Measurements from ENCODE around the gene ZNF594.
"Not testable (repeated sequence)": the region's sequence is repeated elsewhere in the genome, so short reads cannot be mapped to it uniquely, and the experiment has no call there.

Gene ZNF594

DNA sequence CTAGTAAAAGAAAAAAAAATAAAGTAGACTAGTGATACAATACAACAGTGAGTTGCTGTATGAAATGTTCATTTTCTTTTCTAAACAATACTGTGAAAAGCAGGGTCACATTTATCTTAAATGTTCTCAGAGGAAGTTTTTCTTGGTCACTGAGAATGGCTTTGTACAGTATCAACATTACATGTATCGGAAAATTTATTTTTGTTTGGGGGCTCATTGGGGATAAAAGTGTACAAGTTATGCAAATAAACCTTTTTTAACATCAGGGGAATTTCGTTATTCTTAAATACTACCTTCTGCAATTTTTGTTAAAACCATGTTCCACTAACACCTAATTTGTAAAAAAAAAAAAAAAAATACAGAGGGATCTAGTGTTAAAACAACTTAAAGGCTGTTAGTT lies 8.7 kb upstream of the ZNF594 start:
- DNase-seq = no peak

DNA sequence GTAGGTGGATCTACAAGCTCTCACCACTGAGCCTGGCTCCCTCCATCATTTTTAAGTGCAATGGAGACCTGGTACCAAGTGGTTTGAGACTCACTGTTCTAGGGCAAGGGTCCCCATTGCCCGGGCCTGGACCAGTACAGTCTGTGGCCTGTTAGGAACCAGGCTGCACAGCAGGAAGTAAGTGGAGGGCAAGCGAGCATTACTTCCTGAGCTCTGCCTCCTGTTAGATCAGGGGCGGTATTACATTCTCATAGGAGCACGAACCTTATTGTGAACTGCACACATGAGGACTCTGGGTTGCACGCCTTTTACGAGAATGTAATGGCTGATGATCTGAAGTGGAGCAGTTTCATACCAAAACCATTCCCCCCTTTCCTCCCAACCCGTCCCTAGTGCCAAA lies 6.8 kb upstream of the ZNF594 start:
- DNase-seq = no peak

DNA sequence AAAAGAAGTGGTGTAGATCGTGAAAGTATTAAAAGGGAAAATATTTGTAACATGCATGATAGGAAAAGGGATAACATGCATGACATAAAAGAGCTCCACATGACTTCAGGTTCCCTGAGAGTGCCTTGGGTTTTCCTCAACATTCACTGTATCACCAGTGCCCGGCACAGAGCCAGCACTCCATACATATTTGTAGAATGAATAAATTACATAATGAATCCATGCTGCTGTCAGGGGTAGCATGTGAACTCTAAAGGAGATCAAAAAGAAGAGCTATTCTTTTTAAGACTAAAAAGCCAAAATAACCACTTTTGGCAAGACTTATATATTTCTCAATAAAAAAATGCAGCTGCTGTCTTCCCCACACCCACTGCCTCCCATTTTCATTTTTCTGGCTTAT lies 2.7 kb upstream of the ZNF594 start:
- DNase-seq = no peak

DNA sequence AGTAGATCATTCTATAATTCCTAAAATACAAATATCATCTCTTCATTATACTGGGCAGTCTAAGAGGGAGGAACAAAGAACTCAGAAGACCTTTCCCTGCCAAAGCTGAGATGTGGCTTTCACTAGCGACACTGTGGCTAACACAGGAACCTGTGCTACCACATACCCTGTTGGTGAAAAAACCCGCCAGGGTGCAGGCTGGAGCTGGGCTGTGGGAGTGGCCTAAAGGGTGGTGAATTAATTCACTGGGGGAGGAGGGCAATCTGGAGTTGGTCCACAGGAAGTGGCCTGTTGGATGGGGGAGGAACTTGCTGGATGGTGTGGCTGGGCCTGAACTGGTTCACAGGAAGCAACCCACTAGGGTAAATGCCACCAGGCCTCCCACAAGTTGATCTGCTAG lies 7.4 kb downstream of the ZNF594 start:
- DNase-seq = no peak

DNA sequence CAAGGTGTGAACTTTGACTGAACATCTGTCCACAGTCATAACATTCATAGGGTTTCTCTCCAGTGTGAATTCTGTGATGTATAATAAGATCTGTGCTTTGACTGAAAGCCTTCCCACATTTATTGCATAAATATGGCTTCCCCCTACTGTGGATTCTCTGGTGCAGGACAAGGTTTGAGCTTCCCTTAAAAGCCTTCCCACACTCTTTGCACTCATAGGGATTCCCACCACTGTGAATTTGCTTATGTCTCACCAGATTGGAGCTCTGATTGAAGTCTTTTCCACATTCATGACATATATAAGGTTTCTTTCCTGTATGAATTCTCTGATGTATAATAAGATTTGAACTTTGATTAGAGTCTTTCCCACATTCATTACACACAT lies 8.3 kb downstream of the ZNF594 start:
- no peak for DNase-seq

DNA sequence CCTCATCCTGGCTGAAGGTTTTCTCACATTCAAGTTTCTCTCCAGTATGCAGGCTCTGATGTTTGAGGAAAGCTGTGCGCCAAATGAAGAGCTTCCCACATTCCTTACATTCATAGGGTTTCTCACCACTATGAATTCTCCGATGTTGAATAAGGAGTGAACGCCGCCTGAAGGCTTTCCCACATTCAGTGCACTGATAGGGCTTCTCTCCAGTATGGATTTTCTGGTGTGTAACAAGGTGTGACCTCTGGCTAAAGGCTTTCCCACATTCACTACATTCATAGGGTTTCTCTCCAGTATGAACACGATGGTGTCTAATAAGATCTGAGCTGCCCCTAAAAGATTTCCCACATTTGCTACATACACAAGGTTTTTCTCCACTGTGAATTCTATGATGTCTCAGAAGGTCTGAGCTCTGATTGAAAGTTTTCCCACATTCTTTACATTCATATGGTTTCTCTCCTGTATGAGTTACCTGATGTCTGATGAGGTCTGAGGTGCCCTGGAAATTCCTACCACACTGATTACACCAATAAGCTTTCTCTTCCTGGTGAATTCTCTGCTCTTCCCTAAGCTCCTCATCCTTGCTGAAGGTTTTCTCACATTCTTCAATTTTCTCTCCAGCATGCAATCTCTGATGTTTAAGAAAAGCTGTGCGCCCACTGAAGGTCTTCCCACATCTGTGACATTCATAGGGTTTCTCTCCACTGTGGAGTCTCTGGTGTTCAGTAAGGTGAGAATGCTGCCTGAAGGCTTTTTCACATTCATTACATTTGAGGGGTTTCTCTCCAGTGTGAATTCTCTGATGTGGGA lies 8.9 kb downstream of the ZNF594 start:
- DNase-seq = no peak

DNA sequence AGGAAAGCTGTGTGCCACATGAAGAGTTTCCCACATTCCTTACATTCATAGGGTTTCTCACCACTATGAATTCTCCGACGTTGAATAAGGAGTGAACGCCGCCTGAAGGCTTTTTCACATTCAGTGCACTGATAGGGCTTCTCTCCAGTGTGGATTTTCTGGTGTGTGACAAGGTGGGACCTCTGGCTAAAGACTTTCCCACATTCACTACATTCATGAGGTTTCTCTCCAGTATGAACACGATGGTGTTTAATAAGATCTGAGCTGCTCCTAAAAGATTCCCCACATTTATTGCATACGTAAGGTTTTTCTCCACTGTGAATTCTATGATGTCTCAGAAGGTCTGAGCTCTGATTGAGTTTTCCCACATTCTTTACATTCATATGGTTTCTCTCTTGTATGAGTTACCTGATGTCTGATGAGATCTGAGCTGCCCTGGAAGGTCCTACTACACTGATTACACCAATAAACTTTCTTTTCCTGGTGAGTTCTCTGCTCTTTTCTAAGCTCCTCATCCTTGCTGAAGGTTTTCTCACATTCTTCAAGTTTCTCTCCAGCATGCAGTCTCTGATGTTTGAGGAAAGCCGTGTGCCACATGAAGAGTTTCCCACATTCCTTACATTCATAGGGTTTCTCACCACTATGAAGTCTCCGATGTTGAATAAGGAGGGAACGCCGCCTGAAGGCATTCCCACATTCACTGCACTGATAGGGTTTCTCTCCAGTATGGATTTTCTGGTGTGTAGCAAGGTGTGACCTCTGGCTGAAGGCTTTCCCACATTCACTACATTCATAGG lies 10.0 kb downstream of the ZNF594 start:
- DNase-seq = no peak

DNA sequence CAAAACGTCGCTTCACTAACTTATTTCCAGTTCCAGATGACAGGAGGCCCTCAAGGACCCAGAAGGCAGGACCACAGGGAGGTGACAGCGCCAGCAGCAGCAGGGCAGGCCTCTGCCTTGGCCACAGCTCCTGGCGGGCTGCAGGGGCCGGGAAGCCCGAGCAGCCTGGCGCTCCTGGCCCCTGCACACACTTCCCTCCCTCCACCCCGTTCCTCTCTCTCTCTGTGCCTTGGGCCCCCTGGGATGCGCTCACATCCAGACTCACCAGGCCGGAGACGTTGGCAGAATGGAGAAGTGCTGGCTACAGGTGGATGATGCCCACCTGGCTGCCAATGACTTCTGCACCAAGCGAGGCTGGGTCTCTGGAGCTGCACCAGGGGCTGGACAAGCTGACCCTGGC lies 12.7 kb downstream of the ZNF594 start:
- DNase-seq = no peak

DNA sequence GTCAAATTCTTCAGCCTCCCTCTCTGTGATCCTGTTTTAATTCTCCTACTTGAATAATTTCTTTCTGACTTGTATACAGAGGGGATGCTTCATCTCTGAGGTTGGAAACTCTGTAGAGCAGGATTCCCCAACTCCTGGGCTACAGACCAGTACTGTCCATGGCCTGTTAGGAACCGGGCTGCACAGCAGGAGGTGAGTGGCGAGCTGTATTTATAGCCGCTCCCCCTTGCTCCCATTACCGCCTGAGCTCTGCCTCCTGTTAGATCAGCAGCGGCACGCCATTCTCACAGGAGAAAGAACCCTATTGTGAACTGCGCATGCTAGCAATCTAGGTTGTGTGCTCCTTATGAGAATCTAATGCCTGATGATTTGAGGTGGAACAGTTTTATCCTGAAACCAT lies 16.6 kb downstream of the ZNF594 start:
- not testable (repeated sequence) for DNase-seq

DNA sequence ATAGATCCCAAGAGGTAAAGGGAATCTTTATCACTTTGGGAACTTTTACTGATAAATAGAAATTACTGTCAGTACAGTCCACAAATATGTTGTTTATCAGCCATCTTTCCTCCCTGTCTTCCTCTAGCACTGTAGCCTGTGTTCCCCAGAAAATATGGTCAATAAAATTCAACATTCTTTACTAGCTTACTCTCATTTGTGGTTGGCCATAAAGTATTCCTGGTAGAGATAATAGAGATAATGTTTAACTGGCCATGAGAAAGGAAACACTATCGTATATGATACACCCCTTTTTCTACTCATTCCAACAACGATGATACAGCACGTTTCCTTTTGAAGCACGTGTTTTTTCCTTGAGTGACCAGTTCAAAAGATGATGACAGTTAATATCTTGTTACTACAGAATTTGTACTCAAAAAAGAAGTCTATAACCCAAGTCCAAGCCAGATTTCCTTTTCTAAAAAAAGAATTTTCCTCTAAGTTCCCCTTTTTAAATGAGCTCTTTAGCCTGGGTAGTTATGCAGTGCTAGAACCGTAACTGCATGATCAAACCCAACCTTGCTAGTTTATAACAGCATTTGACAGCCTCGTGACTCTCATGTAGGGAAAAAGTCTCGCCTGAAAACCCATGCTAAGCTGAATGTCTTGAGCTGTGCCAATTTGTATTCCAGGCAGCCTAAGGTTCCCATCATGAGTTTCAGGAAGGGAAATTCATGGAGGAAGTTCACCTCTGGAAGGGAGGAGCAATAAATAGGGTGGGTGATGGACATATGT lies 25.7 kb downstream of the ZNF594 start:
- DNase-seq = not testable (repeated sequence)

DNA sequence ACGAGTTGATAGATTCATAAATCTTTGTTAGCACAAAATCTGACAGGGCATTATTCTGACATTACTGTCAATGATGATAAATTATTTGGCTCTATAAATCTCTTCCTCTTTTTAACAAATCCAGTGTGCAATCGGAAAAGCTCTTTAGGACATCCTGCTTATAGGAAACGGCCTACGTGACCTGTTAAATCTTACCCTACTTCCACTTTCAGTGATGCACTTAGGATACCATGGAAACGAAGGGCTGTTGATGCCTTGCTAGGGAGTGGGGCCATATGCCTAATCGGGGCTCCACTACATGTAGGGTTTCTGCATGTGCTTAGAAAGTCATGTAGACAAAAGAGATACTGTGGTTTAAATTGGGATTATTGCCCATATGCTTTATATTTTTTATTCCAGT lies 27.2 kb downstream of the ZNF594 start:
- DNase-seq = no peak

DNA sequence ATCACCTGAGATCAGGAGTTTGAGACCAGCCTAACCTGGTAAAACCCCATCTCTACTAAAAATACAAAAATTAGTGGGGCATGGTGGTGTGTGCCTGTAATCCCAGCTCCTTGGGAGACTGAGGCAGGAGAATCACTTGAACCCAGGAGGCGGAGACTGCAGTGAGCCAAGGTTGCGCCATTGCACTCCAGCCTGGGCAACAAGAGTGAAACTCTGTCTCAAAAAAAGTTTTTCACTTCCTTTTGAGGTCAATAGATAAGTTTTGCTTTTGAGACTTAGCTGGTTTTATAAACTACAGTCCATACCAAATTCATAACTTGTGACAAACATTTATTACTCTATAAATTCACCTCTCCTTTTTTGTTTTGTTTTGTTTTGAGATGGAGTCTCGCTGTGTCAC lies 29.9 kb downstream of the ZNF594 start:
- DNase-seq = not testable (repeated sequence)

DNA sequence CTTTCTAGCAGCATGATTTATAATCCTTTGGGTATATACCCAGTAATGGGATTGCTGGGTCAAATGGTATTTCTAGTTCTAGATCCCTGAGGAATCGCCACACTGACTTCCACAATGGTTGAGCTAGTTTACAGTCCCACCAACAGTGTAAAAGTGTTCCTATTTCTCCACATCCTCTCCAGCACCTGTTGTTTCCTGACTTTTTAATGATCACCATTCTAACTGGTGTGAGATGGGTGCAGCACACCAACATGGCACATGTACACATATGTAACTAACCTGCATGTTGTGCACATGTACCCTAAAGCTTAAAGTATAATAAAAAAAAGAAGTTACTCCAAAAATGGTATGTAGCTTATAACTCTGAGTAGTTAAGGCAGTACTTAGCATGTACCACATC lies 31.0 kb downstream of the ZNF594 start:
- not testable (repeated sequence) for DNase-seq

DNA sequence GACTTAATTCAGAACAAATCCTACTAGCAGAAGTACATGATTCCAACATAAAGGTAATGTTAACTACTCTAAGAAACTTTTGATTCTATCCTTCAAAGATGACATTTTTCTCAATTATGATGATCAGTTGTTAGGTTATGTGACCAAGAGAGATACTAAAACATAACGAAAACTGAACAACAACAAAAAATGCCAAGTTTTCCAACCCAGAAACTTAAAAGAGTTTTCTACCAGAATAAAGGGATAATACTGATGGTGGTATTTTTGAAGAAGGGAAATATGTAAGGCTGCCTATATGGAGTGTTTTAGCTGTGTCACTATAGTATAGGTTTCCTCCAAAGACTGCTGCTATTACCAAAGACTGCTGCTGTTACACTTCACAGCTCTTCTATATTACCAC lies 45.5 kb downstream of the ZNF594 start:
- DNase-seq = not testable (repeated sequence)

DNA sequence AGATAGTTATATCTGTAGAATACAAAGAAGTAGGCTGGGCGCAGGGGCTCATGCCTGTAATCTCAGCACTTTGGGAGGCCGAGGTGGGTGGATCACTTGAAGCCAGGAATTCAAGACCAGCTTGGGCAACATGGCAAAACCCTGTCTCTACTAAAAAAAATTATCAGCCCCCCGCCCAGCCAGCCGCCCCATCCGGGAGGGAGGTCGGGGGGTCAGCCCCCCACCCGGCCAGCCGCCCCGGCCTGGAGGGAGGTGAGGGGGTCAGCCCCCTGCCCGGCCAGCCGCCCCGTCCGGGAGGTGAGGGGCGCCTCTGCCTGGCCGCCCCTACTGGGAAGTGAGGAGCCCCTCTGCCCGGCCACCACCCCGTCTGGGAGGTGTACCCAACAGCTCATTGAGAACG lies 48.8 kb downstream of the ZNF594 start:
- DNase-seq = not testable (repeated sequence)

DNA sequence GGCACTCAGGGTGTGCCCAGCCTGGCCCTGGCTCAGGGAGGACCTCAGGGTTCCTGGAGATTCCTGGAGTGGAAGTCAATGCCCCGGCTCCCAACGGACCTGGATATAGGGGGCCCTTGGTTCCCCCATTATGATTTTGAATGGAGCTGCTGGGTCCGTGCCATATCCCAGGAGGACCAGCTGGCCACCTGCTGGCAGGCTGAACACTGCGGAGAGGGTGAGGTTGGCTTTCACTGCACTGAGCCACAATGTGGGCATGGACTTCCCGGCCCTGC lies 52.3 kb downstream of the ZNF594 start:
- no peak for DNase-seq

DNA sequence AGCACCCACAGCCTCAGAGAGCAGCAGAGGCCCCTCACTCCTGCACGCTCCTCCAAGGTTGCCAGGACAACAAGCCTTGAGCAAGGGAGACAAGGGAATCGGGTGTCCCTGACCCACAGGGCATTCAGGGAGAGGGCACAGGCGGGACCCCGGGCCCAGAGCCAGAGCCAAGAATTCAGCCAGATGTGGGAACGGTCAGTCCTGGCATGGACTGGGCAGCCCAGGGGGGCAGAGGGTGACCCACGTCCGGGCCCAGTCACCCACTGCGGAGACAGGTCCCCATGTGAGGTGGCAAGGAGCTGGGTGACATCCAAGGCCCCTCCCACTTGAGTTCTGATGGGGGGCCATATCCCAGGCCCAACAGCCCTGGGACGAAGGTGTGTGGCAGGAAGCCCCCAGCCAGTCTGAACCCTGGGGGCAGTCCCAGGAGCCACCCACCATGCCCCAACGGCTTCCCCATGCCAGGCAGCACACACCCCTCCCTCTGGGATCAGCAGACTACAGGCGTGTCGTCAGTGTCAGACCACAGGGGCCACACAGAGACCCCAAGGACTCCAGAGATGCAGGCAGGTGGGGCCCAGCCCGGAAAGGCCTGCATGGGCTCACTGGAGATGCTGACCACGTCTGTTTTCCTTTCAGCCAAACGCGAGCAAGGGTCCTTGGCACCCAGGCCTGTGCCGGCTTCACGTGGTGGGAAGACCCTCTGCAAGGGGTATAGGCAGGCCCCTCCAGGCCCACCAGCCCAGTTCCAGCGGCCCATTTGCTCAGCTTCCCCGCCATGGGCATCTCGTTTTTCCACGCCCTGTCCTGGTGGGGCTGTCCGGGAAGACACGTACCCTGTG lies 52.8 kb downstream of the ZNF594 start:
- no peak for DNase-seq

DNA sequence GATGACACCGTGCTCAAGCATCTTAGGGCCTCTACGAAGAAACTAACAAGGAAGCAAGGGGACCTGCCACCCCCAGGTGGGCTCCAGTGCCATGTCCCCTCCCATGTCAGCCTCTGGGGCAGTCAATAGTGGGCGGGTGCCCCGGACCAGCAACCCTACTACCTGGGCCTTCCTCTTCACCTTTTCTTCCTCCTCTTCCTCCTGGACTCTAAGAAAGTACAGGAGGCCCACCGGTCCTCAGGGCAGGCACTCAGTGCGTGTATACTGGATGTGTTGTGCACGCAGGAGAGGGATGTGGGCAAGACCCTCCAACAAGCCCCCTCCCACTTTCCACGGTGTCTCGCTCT lies 53.5 kb downstream of the ZNF594 start:
- DNase-seq = not testable (repeated sequence)

DNA sequence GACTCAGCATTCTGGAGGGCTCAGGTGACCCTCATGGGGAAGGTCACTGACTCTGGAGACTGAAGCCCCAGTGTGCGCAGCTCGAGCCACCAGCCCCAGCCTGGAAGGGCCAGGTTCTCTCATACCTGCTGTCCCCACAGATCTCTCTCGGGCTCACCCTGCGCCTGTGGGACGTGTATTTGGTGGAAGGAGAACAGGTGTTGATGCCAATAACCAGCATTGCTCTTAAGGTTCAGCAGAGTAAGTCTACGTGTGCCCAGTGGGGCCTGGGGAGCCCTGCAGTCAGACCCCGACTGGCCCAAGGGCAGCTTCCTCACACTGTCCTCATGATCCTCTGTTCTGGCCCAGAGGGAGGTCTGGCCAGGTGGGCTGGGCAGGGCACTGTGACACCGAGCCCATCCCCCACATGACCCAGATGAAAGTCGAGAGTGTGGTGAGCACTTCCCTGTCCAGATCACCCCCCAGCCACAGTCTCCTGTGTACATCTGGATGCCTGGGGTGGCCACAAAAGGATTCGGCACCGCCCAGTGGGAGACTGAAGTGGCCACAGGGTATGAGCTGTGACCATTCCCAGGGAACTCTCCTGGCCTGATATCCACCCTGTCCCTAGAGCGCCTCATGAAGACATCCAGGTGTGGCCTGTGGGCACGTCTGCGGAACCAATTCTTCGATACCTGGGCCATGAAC lies 54.0 kb downstream of the ZNF594 start:
- not testable (repeated sequence) for DNase-seq

DNA sequence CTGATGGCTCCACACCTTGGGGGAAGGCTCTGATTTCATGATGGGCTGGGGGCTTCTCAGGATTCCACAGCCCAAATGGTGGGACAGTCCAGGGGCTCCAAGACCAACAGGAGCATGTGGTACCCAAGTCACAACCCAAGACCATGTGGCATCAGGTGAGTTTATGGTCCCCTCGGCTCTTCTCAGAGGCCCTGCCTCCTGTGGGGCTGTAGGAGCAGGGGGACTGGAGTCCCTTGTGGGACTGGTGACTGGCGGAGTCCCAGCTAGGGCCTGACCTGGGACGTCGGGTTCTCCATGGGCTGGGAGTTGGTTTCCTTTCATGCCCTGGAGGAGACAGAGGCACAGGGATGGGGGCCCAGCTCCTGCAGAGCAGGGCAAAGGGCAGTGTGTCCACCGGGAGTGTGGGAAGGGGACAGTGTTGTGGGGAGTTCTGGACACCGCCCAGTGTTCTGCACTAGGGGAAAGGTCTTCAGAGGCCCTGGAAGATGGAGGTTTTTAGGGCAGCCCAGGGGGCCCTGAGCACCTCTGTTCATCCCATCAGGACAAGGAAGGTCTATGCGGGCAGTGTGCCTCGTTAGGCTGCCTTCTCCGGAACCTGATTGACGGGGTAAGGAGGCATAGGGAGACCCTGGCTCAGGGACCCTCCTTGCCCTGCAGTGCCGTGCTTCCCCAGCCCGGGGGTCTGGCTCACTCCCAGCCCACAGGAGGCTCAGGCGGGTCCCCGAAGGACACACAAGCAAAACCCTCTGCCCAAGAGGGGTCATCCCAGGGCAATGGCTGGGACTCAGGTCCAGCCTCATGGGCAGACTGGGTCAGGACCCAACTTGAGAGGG lies 54.9 kb downstream of the ZNF594 start:
- DNase-seq = not testable (repeated sequence)
